Measurements from ENCODE around the gene DNMT1. TPM values are rescaled to one million over a fixed set of nuclear protein-coding genes. Genes with fewer than 3 reads are reported as not detected.

The DNMT1 gene
- total RNA-seq, 1 experiment from 2014 or later = 227 TPM

- H3K23me2 ChIP-seq (ENCODE audit: insufficient read length, low read depth, low read length, poor library complexity, severe bottlenecking) = peaks cover 3% of the 10 kb centered on the region
Observed at GRCh38 chr19:10100163-10100785, 94.5 kb downstream of the DNMT1 start.

More at GRCh38 chr19:10100163-10100785, 94.5 kb downstream of the DNMT1 start:
- no peak overlapping the region for H2AFZ ChIP-seq (ENCODE audit: low read length)
- H4K5ac ChIP-seq (ENCODE audit: insufficient read length, low read depth, low read length) = no peak overlapping the region
- no peak overlapping the region for H2BK5ac ChIP-seq (ENCODE audit: insufficient read length, low read length)
- no peaks in the 10 kb centered on the region for H3K79me1 ChIP-seq (ENCODE audit: insufficient read depth, low read depth, low read length, poor library complexity, severe bottlenecking)
- H4K20me1 ChIP-seq (ENCODE audit: control insufficient read depth, insufficient read depth, insufficient read length) = no peaks in the 10 kb centered on the region
- no peak overlapping the region for H2AK5ac ChIP-seq (ENCODE audit: insufficient read length, low read length)
- no peak overlapping the region for H3K4ac ChIP-seq (ENCODE audit: low read depth, low read length)
- H3K9me3 ChIP-seq (ENCODE audit: control insufficient read depth, low read depth, low read length) = no peaks in the 10 kb centered on the region
- H4K8ac ChIP-seq (replicated peaks; ENCODE audit: insufficient read length, low read depth, low read length) = no peak overlapping the region
- no peak for TF ChIP-seq CTCF (conservative IDR thresholded peaks at IDR 0.05)
- no peak overlapping the region for H2BK120ac ChIP-seq (ENCODE audit: low read depth, low read length, poor library complexity, severe bottlenecking)
- H3K27ac ChIP-seq (ENCODE audit: insufficient read length, low read depth, low read length) = no peak overlapping the region
- no peak overlapping the region for H2BK15ac ChIP-seq (ENCODE audit: low read depth, low read length)
- no peak for DNase-seq
- H4K91ac ChIP-seq (ENCODE audit: insufficient read length, low read depth, low read length) = no peak overlapping the region
- Mint-ChIP-seq H3K9me3 (peaks cover 0 to 3% of the 10 kb centered on the region in 2 experiments; a peak in 3 of 5 replicates), H3K27ac (no peak overlapping the region), H3K4me1 (peaks cover 3 to 10% of the 10 kb centered on the region in 2 experiments), H3K36me3 (ENCODE audit: insufficient read depth in 1 of 3, low read depth in 3 of 3) (no peaks in the 10 kb centered on the region; a peak in 1 of 7 replicates), H3K27me3 (ENCODE audit: low read depth) (peaks cover 39% of the 10 kb centered on the region), H3K4me3 (no peak overlapping the region)
- no peak overlapping the region for H3K56ac ChIP-seq (ENCODE audit: insufficient read length, low read depth, low read length)
- no CpG with 5 or more reads among the region's 5 CpGs for WGBS (ENCODE audit: extremely low coverage, insufficient read length, low lambda C conversion rate)
- H3K14ac ChIP-seq (ENCODE audit: insufficient read depth, low read length) = no peak overlapping the region
- H3K4me2 ChIP-seq (ENCODE audit: insufficient read depth, insufficient read length, low read length) = no peak overlapping the region
- peaks cover 3% of the 10 kb centered on the region for H3K27me3 ChIP-seq (ENCODE audit: insufficient read depth, low read length)
- no peak overlapping the region for H3K18ac ChIP-seq (ENCODE audit: insufficient read length, low read depth, low read length)
- H2BK20ac ChIP-seq (ENCODE audit: low read depth, low read length, poor library complexity, severe bottlenecking) = no peak overlapping the region
- H3K79me2 ChIP-seq (ENCODE audit: insufficient read depth, low read length) = no peaks in the 10 kb centered on the region
- no peak overlapping the region for H3K23ac ChIP-seq (ENCODE audit: insufficient read length, low read depth, low read length)
- H3T11ph ChIP-seq (ENCODE audit: low read length) = no peak overlapping the region
- H2BK12ac ChIP-seq (ENCODE audit: insufficient read length, low read depth, low read length) = no peak overlapping the region
- no peak overlapping the region for H3K9ac ChIP-seq (ENCODE audit: extremely low read depth, insufficient read length, low read length)
- H3K4me1 ChIP-seq (ENCODE audit: insufficient read depth, low read length) = no peaks in the 10 kb centered on the region

Data from H9 (cell line).